ENCODE measurements around the gene OGFOD3.
A peak's percentile ranks its signal among the peaks of the same experiment; 100 is the strongest.
"Not testable (repeated sequence)": the region's sequence is repeated elsewhere in the genome, so short reads cannot be mapped to it uniquely, and the experiment has no call there.

OGFOD3 gene

DNA sequence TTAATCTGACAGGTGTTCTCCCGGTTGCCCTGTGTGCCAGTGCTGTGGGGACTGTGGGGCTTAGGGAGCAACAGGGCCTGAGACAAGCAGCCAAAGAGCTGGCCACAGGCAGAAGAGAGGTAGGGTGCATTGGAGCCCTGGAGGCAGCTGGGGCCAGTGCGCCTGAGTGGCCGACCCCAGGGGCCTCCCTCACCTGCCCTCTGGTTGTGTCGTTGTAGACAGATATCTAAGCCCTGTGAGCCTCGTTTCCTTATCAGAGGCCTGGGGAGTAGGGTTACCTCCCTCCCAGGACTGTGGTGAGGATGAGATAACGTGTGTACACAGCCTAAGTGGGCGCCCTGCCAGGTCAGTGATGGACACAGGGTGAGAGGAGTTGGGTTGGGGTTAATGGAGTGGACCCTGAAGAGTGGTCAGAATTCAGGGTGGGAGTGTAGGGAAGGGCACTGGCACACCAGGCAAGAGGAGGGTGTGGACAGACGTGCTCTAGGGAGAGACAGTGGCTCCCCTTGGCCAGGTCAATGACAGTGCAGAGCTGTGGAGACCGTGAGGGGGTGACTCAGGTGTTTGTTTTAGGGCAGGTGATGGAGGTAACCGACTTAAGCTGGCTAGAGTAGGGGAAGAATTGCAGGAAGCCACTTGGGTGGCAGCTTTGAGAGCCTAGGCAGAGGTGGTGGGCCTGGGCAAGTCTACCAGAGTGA, 43.6 kb upstream of the OGFOD3 start:
- Mint-ChIP-seq H3K27me3 (ENCODE audit: low read depth, poor library complexity) (no peaks in the 10 kb centered on the region), H3K9me3 (peaks cover 4% of the 10 kb centered on the region), H3K27ac (peak overlapping the region; percentile 20), H3K36me3 (ENCODE audit: low read depth) (peaks cover 68% of the 10 kb centered on the region), H3K4me3 (peak overlapping the region; percentile 20), H3K4me1 (peaks cover 47% of the 10 kb centered on the region)
- TF ChIP-seq, protein P1, sequence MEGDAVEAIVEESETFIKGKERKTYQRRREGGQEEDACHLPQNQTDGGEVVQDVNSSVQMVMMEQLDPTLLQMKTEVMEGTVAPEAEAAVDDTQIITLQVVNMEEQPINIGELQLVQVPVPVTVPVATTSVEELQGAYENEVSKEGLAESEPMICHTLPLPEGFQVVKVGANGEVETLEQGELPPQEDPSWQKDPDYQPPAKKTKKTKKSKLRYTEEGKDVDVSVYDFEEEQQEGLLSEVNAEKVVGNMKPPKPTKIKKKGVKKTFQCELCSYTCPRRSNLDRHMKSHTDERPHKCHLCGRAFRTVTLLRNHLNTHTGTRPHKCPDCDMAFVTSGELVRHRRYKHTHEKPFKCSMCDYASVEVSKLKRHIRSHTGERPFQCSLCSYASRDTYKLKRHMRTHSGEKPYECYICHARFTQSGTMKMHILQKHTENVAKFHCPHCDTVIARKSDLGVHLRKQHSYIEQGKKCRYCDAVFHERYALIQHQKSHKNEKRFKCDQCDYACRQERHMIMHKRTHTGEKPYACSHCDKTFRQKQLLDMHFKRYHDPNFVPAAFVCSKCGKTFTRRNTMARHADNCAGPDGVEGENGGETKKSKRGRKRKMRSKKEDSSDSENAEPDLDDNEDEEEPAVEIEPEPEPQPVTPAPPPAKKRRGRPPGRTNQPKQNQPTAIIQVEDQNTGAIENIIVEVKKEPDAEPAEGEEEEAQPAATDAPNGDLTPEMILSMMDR (IDR thresholded peaks at IDR 0.05), result no peak
- no peak for DNase-seq

DNA sequence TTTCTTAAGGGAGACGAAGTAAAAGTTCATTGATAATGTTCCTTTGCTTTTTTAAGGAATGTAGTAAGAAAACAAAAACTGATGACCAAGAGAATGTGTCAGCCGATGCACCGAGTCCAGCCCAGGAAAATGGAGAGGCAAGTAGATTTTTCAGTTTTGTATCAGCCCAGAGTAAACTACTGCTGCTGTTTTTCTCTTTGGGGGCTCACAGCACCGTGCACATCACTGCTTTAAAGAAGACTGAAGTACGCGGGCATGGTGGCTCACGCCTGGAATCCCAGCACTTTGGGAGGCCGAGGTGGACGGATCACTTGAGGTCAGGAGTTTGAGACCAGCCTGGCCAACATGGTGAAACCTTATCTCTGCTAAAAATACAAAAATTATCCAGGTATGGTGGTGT, 41.5 kb upstream of the OGFOD3 start:
- peaks cover 53% of the 10 kb centered on the region for H3K36me3 Mint-ChIP-seq (ENCODE audit: low read depth)
- not testable (repeated sequence) for H3K27ac Mint-ChIP-seq; H3K27me3 Mint-ChIP-seq (ENCODE audit: low read depth, poor library complexity); DNase-seq
- H3K9me3 Mint-ChIP-seq, result peaks cover 10% of the 10 kb centered on the region
- peaks cover 48% of the 10 kb centered on the region for H3K4me1 Mint-ChIP-seq
- H3K4me3 Mint-ChIP-seq, result peak overlapping the region; percentile 97

DNA sequence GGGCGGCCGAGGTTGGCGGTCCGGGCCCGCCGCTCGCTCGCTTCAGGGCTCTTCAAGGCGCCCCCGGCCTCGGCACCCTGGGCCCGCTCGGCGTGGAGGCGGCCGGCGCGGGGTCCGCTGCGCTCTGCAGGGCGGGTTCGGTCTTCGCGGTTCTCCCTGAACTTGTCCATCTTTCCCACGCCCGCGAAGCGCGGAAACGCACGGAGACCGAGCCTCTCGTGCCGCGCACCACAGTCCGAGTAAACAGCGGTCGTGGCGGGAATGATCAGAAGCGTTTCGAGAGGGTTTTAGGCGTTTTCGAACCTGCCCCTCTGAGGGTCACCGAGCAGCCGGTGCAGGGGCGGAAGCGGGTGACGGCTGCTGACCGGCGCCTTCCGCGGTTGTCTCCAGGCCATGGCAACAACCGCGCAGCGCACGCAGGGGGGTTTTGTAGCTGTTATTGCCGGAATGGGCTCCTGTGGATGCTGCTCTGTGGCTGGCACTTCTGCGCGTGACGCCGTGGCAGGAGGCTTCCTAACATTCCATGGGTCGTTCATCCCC, 40.6 kb upstream of the OGFOD3 start:
- peaks cover 48% of the 10 kb centered on the region for H3K4me1 Mint-ChIP-seq
- TF ChIP-seq, protein P1 (IDR thresholded peaks at IDR 0.05), result no peak

DNA sequence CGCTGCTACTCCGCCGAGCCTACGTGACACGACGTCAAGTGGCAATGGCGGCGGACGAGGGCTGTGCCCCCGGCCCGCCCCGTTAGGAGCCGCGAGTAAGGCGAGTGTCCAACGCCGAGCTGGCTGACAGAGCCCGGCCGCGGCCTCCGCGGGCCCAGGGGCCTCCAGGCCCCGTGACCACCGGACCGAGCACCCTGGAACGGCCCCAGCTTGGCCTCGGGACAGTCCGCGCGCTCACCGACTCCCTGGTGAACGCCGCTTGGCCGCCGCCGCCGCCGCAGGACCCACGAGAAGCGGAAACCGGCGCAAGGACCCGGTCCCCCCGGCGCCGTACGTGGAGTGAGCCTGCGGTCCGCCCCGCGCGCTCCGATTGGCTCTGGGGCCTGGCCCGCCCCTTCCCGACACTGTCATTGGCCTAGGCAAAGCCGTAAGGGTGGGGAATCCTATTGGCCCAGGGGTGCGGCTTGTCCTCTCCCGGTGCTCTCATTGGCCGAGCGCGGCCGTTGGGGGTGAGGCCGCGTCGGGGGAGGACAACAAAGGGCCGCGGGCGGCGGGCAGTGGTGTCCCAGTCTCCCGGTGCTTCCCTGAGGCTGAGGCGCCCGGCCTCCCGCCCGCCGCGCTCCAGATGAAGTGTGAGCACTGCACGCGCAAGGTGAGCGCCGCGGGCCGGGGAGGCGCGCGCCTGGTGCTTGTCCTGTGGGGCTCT, 39.9 kb upstream of the OGFOD3 start, which contains the start of gene NARF:
Gene NARF, plus strand, starts transcription at position 563 of the 706 bp plus-strand sequence. Its CDS starts 63 bp downstream, at position 626.
- peak; percentile 96 for DNase-seq
- H3K27ac Mint-ChIP-seq, result peak within 1 kb of the TSS; percentile 91
- no peaks in the 10 kb centered on the region for H3K27me3 Mint-ChIP-seq (ENCODE audit: low read depth, poor library complexity)
- peak within 1 kb of the TSS; percentile 97 for H3K4me3 Mint-ChIP-seq
- H3K9me3 Mint-ChIP-seq, result peaks cover 21% of the 10 kb centered on the region
- peaks cover 45% of the 10 kb centered on the region for H3K4me1 Mint-ChIP-seq
- peaks cover 37% of the 10 kb centered on the region for H3K36me3 Mint-ChIP-seq (ENCODE audit: low read depth)
- TF ChIP-seq, protein P1 (IDR thresholded peaks at IDR 0.05), result no peak

More for the DNA sequence above, 40.6 kb upstream of the OGFOD3 start:
- H3K9me3 Mint-ChIP-seq, result peaks cover 15% of the 10 kb centered on the region
- peaks cover 43% of the 10 kb centered on the region for H3K36me3 Mint-ChIP-seq (ENCODE audit: low read depth)
- DNase-seq, result peak; percentile 42
- peak overlapping the region; percentile 91 for H3K27ac Mint-ChIP-seq
- peak overlapping the region; percentile 97 for H3K4me3 Mint-ChIP-seq
- H3K27me3 Mint-ChIP-seq (ENCODE audit: low read depth, poor library complexity), result no peaks in the 10 kb centered on the region

DNA sequence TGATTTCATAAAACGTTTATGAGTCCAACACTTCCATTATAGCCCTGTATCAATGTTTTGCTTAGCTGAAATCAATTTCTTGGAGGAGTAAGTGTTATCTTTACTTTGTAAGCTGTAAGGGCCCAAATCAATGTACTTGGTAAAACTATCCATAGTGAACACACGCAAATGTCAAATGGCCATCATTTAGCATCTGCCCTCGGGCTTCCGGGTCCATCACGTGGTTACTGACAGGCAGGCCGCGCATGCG, 39.5 kb upstream of the OGFOD3 start:
- Mint-ChIP-seq H3K27me3 (ENCODE audit: low read depth, poor library complexity) (no peaks in the 10 kb centered on the region), H3K36me3 (ENCODE audit: low read depth) (peaks cover 38% of the 10 kb centered on the region), H3K27ac (peak overlapping the region; percentile 88), H3K9me3 (peaks cover 26% of the 10 kb centered on the region), H3K4me1 (peaks cover 40% of the 10 kb centered on the region), H3K4me3 (peak overlapping the region; percentile 81)
- TF ChIP-seq, protein P1 (IDR thresholded peaks at IDR 0.05), result no peak
- DNase-seq, result no peak

DNA sequence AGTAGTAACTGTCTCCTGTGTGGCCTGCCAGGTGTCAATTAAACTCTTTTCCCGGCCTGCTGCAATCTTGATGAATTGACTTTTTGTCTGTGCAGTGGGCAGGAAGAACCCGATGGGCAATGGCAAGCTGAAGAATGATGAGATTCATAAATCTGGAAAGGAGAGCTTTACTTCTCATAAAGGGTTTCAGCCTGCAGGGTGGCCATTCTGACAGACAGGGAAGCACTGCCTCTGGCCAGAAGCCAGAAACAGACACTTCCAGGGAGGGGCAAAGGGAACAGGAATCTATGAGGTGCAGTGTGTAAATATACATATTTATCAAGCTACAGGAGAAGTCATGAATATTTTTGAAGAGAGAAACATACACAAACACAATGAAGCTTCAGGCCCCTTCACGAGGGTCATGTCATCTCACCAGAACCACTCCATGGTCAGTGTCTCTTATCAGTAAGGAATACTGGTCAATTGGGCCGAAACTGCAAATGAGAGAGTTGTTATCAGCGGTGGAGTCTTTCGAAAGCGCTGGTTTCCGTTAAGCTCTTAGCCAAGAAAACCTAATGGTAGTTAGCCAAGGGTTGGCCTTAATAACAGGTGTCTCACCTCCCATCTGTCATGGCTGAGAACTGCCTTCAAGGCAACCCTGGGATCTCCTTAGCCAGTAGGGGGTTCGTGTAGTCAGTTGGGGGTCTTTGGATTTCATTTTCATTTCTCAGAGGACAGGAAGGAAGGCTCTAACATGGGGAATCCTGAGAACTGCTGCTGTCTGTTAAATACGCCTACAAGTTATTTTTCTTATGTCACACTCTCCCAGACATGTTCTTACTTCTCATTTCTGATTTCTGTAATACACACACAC, 38.9 kb upstream of the OGFOD3 start:
- H3K27me3 Mint-ChIP-seq (ENCODE audit: low read depth, poor library complexity), result no peaks in the 10 kb centered on the region
- peak overlapping the region; percentile 88 for H3K27ac Mint-ChIP-seq
- peaks cover 34% of the 10 kb centered on the region for H3K4me1 Mint-ChIP-seq
- peaks cover 37% of the 10 kb centered on the region for H3K36me3 Mint-ChIP-seq (ENCODE audit: low read depth)
- TF ChIP-seq, protein P1 (IDR thresholded peaks at IDR 0.05), result no peak
- H3K4me3 Mint-ChIP-seq, result peak overlapping the region; percentile 81
- DNase-seq, result no peak
- peaks cover 32% of the 10 kb centered on the region for H3K9me3 Mint-ChIP-seq

DNA sequence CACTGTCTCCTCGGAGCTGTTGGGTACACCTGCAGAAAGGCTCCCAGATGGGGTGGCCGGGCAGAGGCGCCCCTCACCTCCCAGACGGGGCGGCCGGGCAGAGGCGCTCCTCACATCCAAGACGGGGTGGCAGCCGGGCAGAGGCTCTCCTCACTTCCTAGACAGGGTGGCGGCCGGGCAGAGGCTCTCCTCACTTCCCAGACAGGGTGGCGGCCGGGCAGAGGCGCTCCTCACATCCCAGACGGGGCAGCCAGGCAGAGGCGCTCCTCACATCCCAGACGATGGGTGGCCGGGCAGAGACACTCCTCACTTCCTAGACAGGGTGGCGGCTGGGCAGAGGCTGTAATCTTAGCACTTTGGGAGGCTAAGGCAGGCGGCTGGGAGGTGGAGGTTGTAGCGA, 35.3 kb upstream of the OGFOD3 start:
- H3K27ac Mint-ChIP-seq; DNase-seq; H3K4me3 Mint-ChIP-seq; H3K27me3 Mint-ChIP-seq (ENCODE audit: low read depth, poor library complexity): not testable (repeated sequence)
- Mint-ChIP-seq H3K36me3 (ENCODE audit: low read depth) (peaks cover 16% of the 10 kb centered on the region), H3K9me3 (peaks cover 49% of the 10 kb centered on the region), H3K4me1 (peaks cover 26% of the 10 kb centered on the region)

DNA sequence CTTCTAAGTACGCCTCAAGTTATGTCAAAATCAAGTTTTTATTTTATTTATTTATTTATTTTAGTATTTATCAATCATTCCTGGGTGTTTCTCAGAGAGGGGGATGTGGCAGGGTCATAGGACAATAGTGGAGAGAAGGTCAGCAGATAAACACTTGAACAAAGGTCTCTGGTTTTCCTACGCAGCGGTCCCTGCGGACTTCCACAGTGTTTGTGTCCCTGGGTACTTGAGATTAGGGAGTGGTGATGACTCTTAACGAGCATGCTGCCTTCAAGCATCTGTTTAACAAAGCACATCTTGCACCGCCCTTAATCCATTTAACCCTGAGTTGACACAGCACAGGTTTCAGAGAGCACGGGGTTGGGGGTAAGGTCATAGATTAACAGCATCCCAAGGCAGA, 34.8 kb upstream of the OGFOD3 start:
- not testable (repeated sequence) for DNase-seq; H3K27ac Mint-ChIP-seq; H3K4me3 Mint-ChIP-seq; H3K27me3 Mint-ChIP-seq (ENCODE audit: low read depth, poor library complexity)
- Mint-ChIP-seq H3K4me1 (peaks cover 26% of the 10 kb centered on the region), H3K36me3 (ENCODE audit: low read depth) (peaks cover 16% of the 10 kb centered on the region), H3K9me3 (peaks cover 49% of the 10 kb centered on the region)
